ES-I3 (cell line): ENCODE data around the gene FIP1L1.
"Not testable (repeated sequence)": the region's sequence is repeated elsewhere in the genome, so short reads cannot be mapped to it uniquely, and the experiment has no call there.

Source experiments
- H3K36me3 ChIP-seq: 2 replicates; pipeline ENCODE4 v1.6.1; 2013; ENCODE audit warnings: mild to moderate bottlenecking, low read length, control low read depth, moderate library complexity; ENCODE audit not compliant: insufficient read depth
- H3K4me1 ChIP-seq: 2 replicates; pipeline ENCODE4 v1.6.1; 2013; ENCODE audit warnings: mild to moderate bottlenecking, control low read depth, low read length; ENCODE audit not compliant: insufficient read depth
- H3K9ac ChIP-seq: 2 replicates; pipeline ENCODE4 v1.6.1; 2013; ENCODE audit warnings: low read depth, mild to moderate bottlenecking, low read length, moderate library complexity
- H3K9me3 ChIP-seq: 2 replicates; pipeline ENCODE4 v1.6.1; 2013; ENCODE audit warnings: mild to moderate bottlenecking, low read length, moderate library complexity; ENCODE audit not compliant: control insufficient read depth, insufficient read depth

Gene FIP1L1

GRCh38 chr4:53431052-53431451 lies 53.6 kb downstream of the FIP1L1 start:
- no peaks in the 10 kb centered on the region for H3K36me3 ChIP-seq
- H3K9ac ChIP-seq: no peak overlapping the region
- no peaks in the 10 kb centered on the region for H3K9me3 ChIP-seq
- no peaks in the 10 kb centered on the region for H3K4me1 ChIP-seq

- no peak overlapping the region for H3K9ac ChIP-seq
- no peaks in the 10 kb centered on the region for H3K36me3 ChIP-seq
- no peaks in the 10 kb centered on the region for H3K9me3 ChIP-seq
- H3K4me1 ChIP-seq: no peaks in the 10 kb centered on the region
Measured at GRCh38 chr4:53432528-53433424, 55.3 kb downstream of the FIP1L1 start.

GRCh38 chr4:53436251-53436650 lies 58.8 kb downstream of the FIP1L1 start:
- Histone ChIP-seq H3K9ac (no peak overlapping the region), H3K36me3 (no peaks in the 10 kb centered on the region), H3K4me1 (no peaks in the 10 kb centered on the region), H3K9me3 (no peaks in the 10 kb centered on the region)

GRCh38 chr4:53441564-53441963 lies 64.1 kb downstream of the FIP1L1 start:
- Histone ChIP-seq H3K36me3 (no peaks in the 10 kb centered on the region; the same call in 1 of the 2 replicates), H3K9ac (no peak overlapping the region)

GRCh38 chr4:53444954-53445353 lies 67.5 kb downstream of the FIP1L1 start:
- Histone ChIP-seq H3K4me1 (no peaks in the 10 kb centered on the region), H3K36me3 (no peaks in the 10 kb centered on the region; the same call in 1 of the 2 replicates), H3K9ac (no peak overlapping the region), H3K9me3 (no peaks in the 10 kb centered on the region)

More at GRCh38 chr4:53441564-53441963, 64.1 kb downstream of the FIP1L1 start:
- no peaks in the 10 kb centered on the region for H3K9me3 ChIP-seq
- H3K4me1 ChIP-seq: no peaks in the 10 kb centered on the region

GRCh38 chr4:53450773-53451172 lies 73.3 kb downstream of the FIP1L1 start:
- no peak overlapping the region for H3K9ac ChIP-seq
- H3K9me3 ChIP-seq: no peaks in the 10 kb centered on the region
- H3K4me1 ChIP-seq: peaks cover 7% of the 10 kb centered on the region; the same call in 1 of the 2 replicates
- H3K36me3 ChIP-seq: peaks cover 4% of the 10 kb centered on the region; the same call in 1 of the 2 replicates

- Histone ChIP-seq H3K36me3 (peaks cover 4% of the 10 kb centered on the region; the same call in 1 of the 2 replicates), H3K4me1 (peaks cover 7% of the 10 kb centered on the region; the same call in 1 of the 2 replicates), H3K9me3 (no peaks in the 10 kb centered on the region), H3K9ac (no peak overlapping the region)
Measured at GRCh38 chr4:53453385-53453784, 75.9 kb downstream of the FIP1L1 start.

- Histone ChIP-seq H3K4me1 (0 out of 2 replicates have a peak, but pooled peaks cover 2% of the 10 kb centered on the region), H3K9ac (no peak overlapping the region), H3K9me3 (no peaks in the 10 kb centered on the region), H3K36me3 (peaks cover 4% of the 10 kb centered on the region; the same call in 1 of the 2 replicates)
Measured at GRCh38 chr4:53455766-53456165, 78.3 kb downstream of the FIP1L1 start.

- H3K9me3 ChIP-seq: no peaks in the 10 kb centered on the region
- H3K9ac ChIP-seq: no peak overlapping the region
- H3K36me3 ChIP-seq: peaks cover 4% of the 10 kb centered on the region; the same call in 1 of the 2 replicates
- no peaks in the 10 kb centered on the region for H3K4me1 ChIP-seq
Measured at GRCh38 chr4:53456178-53456577, 78.7 kb downstream of the FIP1L1 start.

GRCh38 chr4:53459548-53459947 lies 82.1 kb downstream of the FIP1L1 start:
- Histone ChIP-seq H3K4me1 (no peaks in the 10 kb centered on the region), H3K9me3 (no peaks in the 10 kb centered on the region; the same call in 1 of the 2 replicates), H3K36me3 (peaks cover 4% of the 10 kb centered on the region; the same call in 1 of the 2 replicates), H3K9ac (no peak overlapping the region)

- Histone ChIP-seq H3K9me3 (peaks cover 6% of the 10 kb centered on the region), H3K36me3 (peaks cover 4% of the 10 kb centered on the region; the same call in 1 of the 2 replicates), H3K4me1 (no peaks in the 10 kb centered on the region), H3K9ac (no peak overlapping the region)
Measured at GRCh38 chr4:53461244-53461643, 83.8 kb downstream of the FIP1L1 start.

GRCh38 chr4:53463340-53463739 lies 85.9 kb downstream of the FIP1L1 start:
- H3K4me1 ChIP-seq: no peaks in the 10 kb centered on the region
- H3K36me3 ChIP-seq: peaks cover 4% of the 10 kb centered on the region; the same call in 1 of the 2 replicates
- peaks cover 6% of the 10 kb centered on the region for H3K9me3 ChIP-seq
- H3K9ac ChIP-seq: no peak overlapping the region

- peaks cover 4% of the 10 kb centered on the region; the same call in 1 of the 2 replicates for H3K36me3 ChIP-seq
Measured at GRCh38 chr4:53465281-53465680, 87.8 kb downstream of the FIP1L1 start.

GRCh38 chr4:53465891-53466290 lies 88.5 kb downstream of the FIP1L1 start:
- H3K9me3 ChIP-seq: peaks cover 6% of the 10 kb centered on the region
- peaks cover 4% of the 10 kb centered on the region; the same call in 1 of the 2 replicates for H3K36me3 ChIP-seq
- no peaks in the 10 kb centered on the region for H3K4me1 ChIP-seq
- H3K9ac ChIP-seq: no peak overlapping the region

More at GRCh38 chr4:53465281-53465680, 87.8 kb downstream of the FIP1L1 start:
- Histone ChIP-seq H3K4me1 (no peaks in the 10 kb centered on the region), H3K9me3 (peaks cover 6% of the 10 kb centered on the region), H3K9ac (no peak overlapping the region)

- not testable (repeated sequence) for H3K9me3 ChIP-seq, H3K9ac ChIP-seq, H3K4me1 ChIP-seq, H3K36me3 ChIP-seq
Measured at GRCh38 chr4:53466576-53466975, 89.1 kb downstream of the FIP1L1 start.
